IMR-90 (cell line): ENCODE data around the gene CFAP161. TPM values are rescaled to one million over a fixed set of nuclear protein-coding genes. Genes with fewer than 3 reads are reported as not detected.

Experiments
- ATAC-seq: fragments of 200-7000 bp; cut with Tn5 transposase; 2 replicates; pipeline ENCODE4 v1.9.1; 2020; ENCODE audit warnings: low read depth, mild to moderate bottlenecking, moderate library complexity
- BruUV-seq: library from RNA; stranded (reverse); fragments of 400-500 nt; replicated peaks from 2 replicates; lab custom pipeline; 2021; lab: Mats Ljungman, UMichigan
- CTCF ChIA-PET: fragments of 300-600 bp; formaldehyde crosslinking; extraction: SDS; loops from one replicate; lab custom pipeline; 2021; ENCODE audit warnings: antibody characterized with exemption; lab: Yijun Ruan, JAX
- POLR2A ChIA-PET: fragments of 300-600 bp; sonication (Branson Sonifier 250); formaldehyde crosslinking; loops from one replicate; lab custom pipeline; 2022; ENCODE audit warnings: antibody characterized with exemption; ENCODE audit not compliant: unreplicated experiment; lab: Charles Lee
- DNase-seq: peaks from one replicate; pipeline ENCODE4 v3.0.0; 2013
- H2AFZ ChIP-seq: replicated peaks from 2 replicates; pipeline ENCODE3; 2013; ENCODE audit warnings: low read length, mild to moderate bottlenecking; ENCODE audit not compliant: poor library complexity
- H2AK5ac ChIP-seq: 2 replicates; pipeline ENCODE4 v1.6.1; 2013; ENCODE audit warnings: low read depth, low read length, inconsistent platforms
- H2AK9ac ChIP-seq: replicated peaks from 2 replicates; pipeline ENCODE3; 2013; ENCODE audit warnings: mild to moderate bottlenecking, low read depth, low read length, moderate library complexity; ENCODE audit not compliant: poor library complexity
- H2BK120ac ChIP-seq: 2 replicates; pipeline ENCODE4 v1.6.1; 2013; ENCODE audit warnings: low read depth, low read length, inconsistent platforms
- H2BK15ac ChIP-seq: 3 replicates; pipeline ENCODE4 v1.6.1; 2013; ENCODE audit warnings: low read depth, low read length, inconsistent platforms
- H2BK20ac ChIP-seq: 2 replicates; pipeline ENCODE4 v1.6.1; 2013; ENCODE audit warnings: low read depth, mild to moderate bottlenecking, inconsistent platforms, low read length, moderate library complexity
- H2BK5ac ChIP-seq: 2 replicates; pipeline ENCODE4 v1.6.1; 2013; ENCODE audit warnings: mild to moderate bottlenecking, low read depth, low read length, inconsistent platforms; ENCODE audit not compliant: poor library complexity, severe bottlenecking
- H3K14ac ChIP-seq: replicated peaks from 2 replicates; pipeline ENCODE4 v1.6.1; 2013; ENCODE audit warnings: low read depth, low read length, inconsistent platforms
- H3K18ac ChIP-seq: 2 replicates; pipeline ENCODE4 v1.6.1; 2013; ENCODE audit warnings: low read depth, low read length, control low read depth
- H3K23ac ChIP-seq: 2 replicates; pipeline ENCODE4 v1.6.1; 2013; ENCODE audit warnings: low read depth, low read length, inconsistent platforms
- H3K27ac ChIP-seq: 2 replicates; pipeline ENCODE4 v1.5.1; 2013; ENCODE audit warnings: mild to moderate bottlenecking, control low read depth, low read length; ENCODE audit not compliant: insufficient read depth
- H3K27me3 ChIP-seq: 2 replicates; pipeline ENCODE4 v1.6.1; 2013; ENCODE audit warnings: low read length; ENCODE audit not compliant: control insufficient read depth, insufficient read depth
- H3K36me3 ChIP-seq: 2 replicates; pipeline ENCODE4 v1.6.1; 2013; ENCODE audit warnings: low read length, mixed read lengths; ENCODE audit not compliant: control insufficient read depth, insufficient read depth
- H3K4ac ChIP-seq: 2 replicates; pipeline ENCODE4 v1.6.1; 2013; ENCODE audit warnings: low read depth, low read length, inconsistent platforms
- H3K4me1 ChIP-seq: 2 replicates; pipeline ENCODE4 v1.6.1; 2013; ENCODE audit warnings: low read length, mixed read lengths; ENCODE audit not compliant: control insufficient read depth, insufficient read depth
- H3K4me2 ChIP-seq: 2 replicates; pipeline ENCODE4 v1.6.1; 2013; ENCODE audit warnings: low read depth, mild to moderate bottlenecking, control low read depth, low read length, moderate library complexity
- H3K4me3 ChIP-seq: 2 replicates; pipeline ENCODE4 v1.5.1; 2013; ENCODE audit warnings: low read depth, mild to moderate bottlenecking, control low read depth, low read length, moderate library complexity; ENCODE audit not compliant: insufficient read depth
- H3K56ac ChIP-seq: 2 replicates; pipeline ENCODE4 v1.6.1; 2013; ENCODE audit warnings: low read length, inconsistent platforms; ENCODE audit not compliant: insufficient read depth; ENCODE audit errors: extremely low read depth
- H3K79me1 ChIP-seq, 2 experiments: 2 replicates each; pipeline ENCODE4 v1.6.1; 2013; ENCODE audit warnings: low read length in 2 of 2, inconsistent platforms in 1 of 2, low read depth in 1 of 2
- H3K9ac ChIP-seq: 2 replicates; pipeline ENCODE4 v1.6.1; 2013; ENCODE audit warnings: low read depth, low read length, control low read depth
- H3K9me1 ChIP-seq: 2 replicates; pipeline ENCODE4 v1.6.1; 2013; ENCODE audit warnings: low read length, inconsistent platforms; ENCODE audit not compliant: insufficient read depth
- H3K9me3 ChIP-seq: 2 replicates; pipeline ENCODE4 v1.6.1; 2013; ENCODE audit warnings: low read length; ENCODE audit not compliant: control insufficient read depth, insufficient read depth
- H4K20me1 ChIP-seq: 2 replicates; pipeline ENCODE4 v1.6.1; 2013; ENCODE audit warnings: low read length, inconsistent platforms; ENCODE audit not compliant: insufficient read depth
- H4K5ac ChIP-seq: 2 replicates; pipeline ENCODE4 v1.6.1; 2013; ENCODE audit warnings: mild to moderate bottlenecking, low read depth, low read length, control low read depth
- H4K8ac ChIP-seq, 2 experiments: 2 replicates each; pipeline ENCODE4 v1.6.1; 2013; ENCODE audit warnings: low read depth in 2 of 2, low read length in 2 of 2, control low read depth in 1 of 2, inconsistent platforms in 1 of 2
- H4K91ac ChIP-seq: 2 replicates; pipeline ENCODE4 v1.6.1; 2013; ENCODE audit warnings: low read depth, low read length, inconsistent platforms; ENCODE audit not compliant: insufficient read depth
- BHLHE40 ChIP-seq: fragments of 150-350 bp; IDR thresholded peaks from 2 replicates; pipeline ENCODE4 v1.6.1; 2016; ENCODE audit warnings: mild to moderate bottlenecking, low read depth, low read length
- CEBPB ChIP-seq: IDR thresholded peaks from 2 replicates; pipeline ENCODE4 v1.6.1; 2012; ENCODE audit warnings: low read depth, low read length, improper control_type of control experiment
- CHD1 ChIP-seq: IDR thresholded peaks from 2 replicates; pipeline ENCODE4 v1.6.1; 2012; ENCODE audit warnings: low read depth, low read length, improper control_type of control experiment
- FOS ChIP-seq: fragments of 150-350 bp; IDR thresholded peaks from 2 replicates; pipeline ENCODE4 v1.6.1; 2016; ENCODE audit warnings: low read depth, low read length
- MAFK ChIP-seq: IDR thresholded peaks from 2 replicates; pipeline ENCODE4 v1.6.1; 2012; ENCODE audit warnings: low read depth, low read length, improper control_type of control experiment
- MXI1 ChIP-seq: IDR thresholded peaks from 2 replicates; pipeline ENCODE4 v1.6.1; 2012; ENCODE audit warnings: low read depth, mild to moderate bottlenecking, low read length, moderate library complexity, borderline replicate concordance
- NFE2L2 ChIP-seq: fragments of 150-350 bp; IDR thresholded peaks from 2 replicates; pipeline ENCODE4 v1.6.1; 2016; ENCODE audit warnings: low read depth, mild to moderate bottlenecking, low read length
- POLR2A ChIP-seq: IDR thresholded peaks from 2 replicates; pipeline ENCODE4 v1.6.1; 2012; ENCODE audit warnings: mild to moderate bottlenecking, low read depth, low read length
- RAD21 ChIP-seq: IDR thresholded peaks from 2 replicates; pipeline ENCODE4 v1.6.1; 2012; ENCODE audit warnings: low read length, improper control_type of control experiment
- RCOR1 ChIP-seq: IDR thresholded peaks from 2 replicates; pipeline ENCODE4 v1.6.1; 2012; ENCODE audit warnings: mild to moderate bottlenecking, low read length, improper control_type of control experiment; ENCODE audit not compliant: insufficient replicate concordance
- RFX5 ChIP-seq: IDR thresholded peaks from 2 replicates; pipeline ENCODE4 v1.8.0; 2012; ENCODE audit warnings: low read depth, mild to moderate bottlenecking, low read length, moderate library complexity
- SMC3 ChIP-seq: fragments of 150-350 bp; IDR thresholded peaks from 2 replicates; pipeline ENCODE4 v1.6.1; 2016; ENCODE audit warnings: low read depth, mild to moderate bottlenecking, antibody characterized with exemption, low read length, moderate library complexity
- USF2 ChIP-seq: fragments of 150-350 bp; IDR thresholded peaks from 2 replicates; pipeline ENCODE4 v1.6.1; 2017; ENCODE audit warnings: mild to moderate bottlenecking, antibody characterized with exemption, low read length, low read depth
- WGBS, 2 experiments: methylation state at CpG; one replicate each; pipeline versions ENCODE4 v1.1.5 to v1.1.7; 2013; ENCODE audit warnings: missing lambda C conversion rate in 2 of 2; ENCODE audit not compliant: insufficient read length in 1 of 2; ENCODE audit errors: extremely low coverage in 2 of 2; 5-methylcytosine and 5-hydroxymethylcytosine counted together
- dilution Hi-C: fragments of 300-500 bp; cut with HindIII; formaldehyde crosslinking; loops from one replicate; pipeline ENCODE4 v1.14.3; 2018; ENCODE audit warnings: low sequenced_read_pairs; ENCODE audit not compliant: unreplicated experiment
- in situ Hi-C: fragments of 300-500 bp; cut with MboI; formaldehyde crosslinking; loops from 3 replicates; pipeline ENCODE4 v1.14.3; 2019; ENCODE audit warnings: low sequenced_read_pairs, inconsistent platforms, mixed read lengths
- intact Hi-C: fragments of 100-400 bp; cut with micrococcal nuclease; formaldehyde crosslinking; loops from 2 replicates; pipeline ENCODE4 v1.10.0; 2022
- polyA plus RNA-seq, 3 experiments: library from polyadenylated mRNA; depleted of rRNA; stranded (reverse); fragments of >200 nt; gene quantifications; 2 replicates each; pipeline ENCODE4 v1.2.3, GENCODE V29; 2012; ENCODE audit warnings: low replicate concordance in 1 of 3
- total RNA-seq: library from RNA; depleted of rRNA; stranded (reverse); fragments of >200 nt; gene quantifications from 2 replicates; pipeline ENCODE4 v1.2.3, GENCODE V29; 2012
- TF ChIP-seq, protein P1 (sequence below): fragments of 150-350 bp; IDR thresholded peaks from 2 replicates; pipeline ENCODE4 v1.6.1; 2016; ENCODE audit warnings: low read depth, mild to moderate bottlenecking, low read length, moderate library complexity, borderline replicate concordance

The CFAP161 gene
- total and polyA plus RNA-seq, 2 of the 4 experiments (the other 2 are of a cell fraction): not detected

GRCh38 chr15:81157195-81157938 lies 23.3 kb downstream of the CFAP161 start:
- ChIA-PET POLR2A (no interaction called here), CTCF (interaction anchor here (0.6 to 7.1 kb wide), 2 partner anchors 8 to 109 kb away, joined by 3 to 117 read pairs; no protein-coding TSS in a partner anchor)
- Histone ChIP-seq H2AK9ac (no peak overlapping the region), H2BK20ac (peak overlapping the region; percentile 92), H3K79me1 (no peaks in the 10 kb centered on the region), H2AFZ (no peak overlapping the region), H2BK120ac (peak overlapping the region; percentile 90), H3K4ac (peak overlapping the region; percentile 96), H4K91ac (peak overlapping the region; percentile 67), H3K27me3 (no peaks in the 10 kb centered on the region), H3K18ac (peak overlapping the region; percentile 78), H3K56ac (0 out of 2 replicates have a peak overlapping the region, but pooled peaks have one; percentile 32), H3K4me3 (no peak overlapping the region), H3K23ac (peak overlapping the region; percentile 74), H3K14ac (peak overlapping the region; percentile 81), H3K4me2 (peak overlapping the region; percentile 28), H3K9me3 (no peaks in the 10 kb centered on the region), H3K27ac (peak overlapping the region; percentile 67; the same call in 1 of the 2 replicates), H3K4me1 (peaks cover 27% of the 10 kb centered on the region), H4K5ac (peak overlapping the region; percentile 78), H2AK5ac (peak overlapping the region; percentile 88), H3K9ac (no peak overlapping the region), H4K20me1 (no peaks in the 10 kb centered on the region), H3K36me3 (no peaks in the 10 kb centered on the region), H2BK5ac (peak overlapping the region; percentile 83), H4K8ac (peak overlapping the region; percentile 1 to 70; a peak in 3 of 4 replicates), H3K9me1 (peaks cover 26% of the 10 kb centered on the region), H2BK15ac (peak overlapping the region; percentile 92; the same call in 2 of the 3 replicates)
- DNase-seq: peak; percentile 59
- in situ Hi-C loops (loop anchor here (5.0 to 10.0 kb wide), 2 partner anchors 110 to 237 kb away; no protein-coding TSS in a partner anchor), intact Hi-C loops (no loop called here), dilution Hi-C loops (no loop called here)
- no TSS peak for BruUV-seq
- WGBS, 2 experiments: no CpG with 5 or more reads among the region's 5 CpGs
- ATAC-seq: peak; percentile 48
- TF ChIP-seq RFX5: no peak
- no peak for TF ChIP-seq FOS
- peak; percentile 47; the same call in 1 of the 2 replicates for TF ChIP-seq MXI1
- no peak for TF ChIP-seq USF2
- no peak for TF ChIP-seq RAD21
- TF ChIP-seq POLR2A: no peak
- no peak for TF ChIP-seq BHLHE40
- TF ChIP-seq CHD1: no peak
- TF ChIP-seq RCOR1: no peak
- TF ChIP-seq NFE2L2: no peak
- no peak for TF ChIP-seq MAFK
- TF ChIP-seq CEBPB: peak; percentile 61
- no peak for TF ChIP-seq SMC3
- TF ChIP-seq, protein P1, sequence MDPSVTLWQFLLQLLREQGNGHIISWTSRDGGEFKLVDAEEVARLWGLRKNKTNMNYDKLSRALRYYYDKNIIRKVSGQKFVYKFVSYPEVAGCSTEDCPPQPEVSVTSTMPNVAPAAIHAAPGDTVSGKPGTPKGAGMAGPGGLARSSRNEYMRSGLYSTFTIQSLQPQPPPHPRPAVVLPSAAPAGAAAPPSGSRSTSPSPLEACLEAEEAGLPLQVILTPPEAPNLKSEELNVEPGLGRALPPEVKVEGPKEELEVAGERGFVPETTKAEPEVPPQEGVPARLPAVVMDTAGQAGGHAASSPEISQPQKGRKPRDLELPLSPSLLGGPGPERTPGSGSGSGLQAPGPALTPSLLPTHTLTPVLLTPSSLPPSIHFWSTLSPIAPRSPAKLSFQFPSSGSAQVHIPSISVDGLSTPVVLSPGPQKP: no peak
